ENCODE measurements around the gene CYTH1.

CYTH1 gene, protein sequence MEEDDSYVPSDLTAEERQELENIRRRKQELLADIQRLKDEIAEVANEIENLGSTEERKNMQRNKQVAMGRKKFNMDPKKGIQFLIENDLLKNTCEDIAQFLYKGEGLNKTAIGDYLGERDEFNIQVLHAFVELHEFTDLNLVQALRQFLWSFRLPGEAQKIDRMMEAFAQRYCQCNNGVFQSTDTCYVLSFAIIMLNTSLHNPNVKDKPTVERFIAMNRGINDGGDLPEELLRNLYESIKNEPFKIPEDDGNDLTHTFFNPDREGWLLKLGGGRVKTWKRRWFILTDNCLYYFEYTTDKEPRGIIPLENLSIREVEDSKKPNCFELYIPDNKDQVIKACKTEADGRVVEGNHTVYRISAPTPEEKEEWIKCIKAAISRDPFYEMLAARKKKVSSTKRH

DNA sequence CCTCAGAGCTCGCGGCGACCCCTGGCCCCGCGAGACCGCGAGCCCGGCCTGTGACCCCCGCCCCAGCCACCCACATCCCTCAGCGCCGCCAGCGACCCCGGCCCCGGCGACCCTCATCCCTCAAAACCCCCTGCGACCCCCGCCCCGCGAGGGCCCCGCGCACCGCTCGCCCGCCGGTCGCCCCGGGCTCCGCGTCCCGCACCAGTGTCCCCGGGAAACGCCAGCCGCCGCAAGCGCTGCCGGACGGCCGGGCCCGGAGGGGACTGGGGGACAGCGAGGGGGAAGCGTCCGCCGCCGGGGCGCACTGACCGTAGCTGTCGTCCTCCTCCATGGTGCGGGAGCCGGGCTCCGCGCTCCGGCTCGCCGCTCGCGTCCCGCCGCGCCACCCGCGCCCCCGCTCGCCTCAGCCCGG is at the start of gene CYTH1:
Gene CYTH1, minus strand, starts transcription at position 381 of the 412 bp plus-strand sequence. Its CDS starts 50 bp downstream, at position 331.
- Histone ChIP-seq H3K9me2 (ENCODE audit: low read depth, low read length) (no peaks in the 10 kb centered on the region), H2AFZ (ENCODE audit: low read length) (peak within 1 kb of the TSS; percentile 82), H3K9ac (ENCODE audit: low read length) (peak within 1 kb of the TSS; percentile 77), H3K9me3 (ENCODE audit: low read length) (no peaks in the 10 kb centered on the region), H3K4me1 (ENCODE audit: insufficient read depth, low read length, severe bottlenecking) (peaks cover 13% of the 10 kb centered on the region), H3K27ac (ENCODE audit: low read depth, low read length, poor library complexity, severe bottlenecking) (peak within 1 kb of the TSS; percentile 46), H3K79me2 (ENCODE audit: insufficient read depth, low read length) (no peaks in the 10 kb centered on the region), H3K4me2 (ENCODE audit: low read length) (peak within 1 kb of the TSS; percentile 89), H3K27me3 (ENCODE audit: insufficient read depth, low read length) (no peaks in the 10 kb centered on the region), H3F3A (ENCODE audit: insufficient read depth, low read length) (no peaks in the 10 kb centered on the region; the same call in 1 of the 2 replicates), H4K20me1 (ENCODE audit: insufficient read depth, low read length) (no peaks in the 10 kb centered on the region), H3K4me3 (ENCODE audit: low read depth, low read length, poor library complexity, severe bottlenecking) (peak within 1 kb of the TSS; percentile 75), H3K36me3 (ENCODE audit: insufficient read depth, low read length) (no peaks in the 10 kb centered on the region)
- no peak for TF ChIP-seq EZH2 (IDR thresholded peaks at IDR 0.05; ENCODE audit: borderline replicate concordance, low read length)

DNA sequence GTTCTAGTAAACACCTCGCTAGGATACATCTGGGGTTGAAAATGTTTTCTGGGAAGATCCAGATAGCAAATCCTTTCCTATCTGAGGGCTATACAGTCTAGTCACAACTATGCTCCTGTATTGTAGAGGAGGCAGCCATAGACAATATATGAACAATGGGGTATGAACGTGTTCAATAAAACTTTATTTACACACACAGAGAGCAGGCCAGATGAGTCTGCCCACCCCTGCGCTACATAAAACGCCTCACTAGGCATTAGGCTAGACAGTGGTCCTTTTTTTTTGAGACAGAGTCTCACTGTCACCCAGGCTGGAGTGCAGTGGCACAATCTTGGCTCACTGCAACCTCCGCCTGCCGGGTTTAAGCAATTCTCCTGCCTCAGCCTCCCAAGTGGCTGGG is 47.4 kb upstream of the CYTH1 start:
- H3K27ac ChIP-seq (ENCODE audit: low read depth, low read length, poor library complexity, severe bottlenecking) = no peak overlapping the region
- H3K9ac ChIP-seq (ENCODE audit: low read length) = no peak overlapping the region
- TF ChIP-seq EZH2 (IDR thresholded peaks at IDR 0.05; ENCODE audit: borderline replicate concordance, low read length) = no peak
- TF ChIP-seq, protein P1, sequence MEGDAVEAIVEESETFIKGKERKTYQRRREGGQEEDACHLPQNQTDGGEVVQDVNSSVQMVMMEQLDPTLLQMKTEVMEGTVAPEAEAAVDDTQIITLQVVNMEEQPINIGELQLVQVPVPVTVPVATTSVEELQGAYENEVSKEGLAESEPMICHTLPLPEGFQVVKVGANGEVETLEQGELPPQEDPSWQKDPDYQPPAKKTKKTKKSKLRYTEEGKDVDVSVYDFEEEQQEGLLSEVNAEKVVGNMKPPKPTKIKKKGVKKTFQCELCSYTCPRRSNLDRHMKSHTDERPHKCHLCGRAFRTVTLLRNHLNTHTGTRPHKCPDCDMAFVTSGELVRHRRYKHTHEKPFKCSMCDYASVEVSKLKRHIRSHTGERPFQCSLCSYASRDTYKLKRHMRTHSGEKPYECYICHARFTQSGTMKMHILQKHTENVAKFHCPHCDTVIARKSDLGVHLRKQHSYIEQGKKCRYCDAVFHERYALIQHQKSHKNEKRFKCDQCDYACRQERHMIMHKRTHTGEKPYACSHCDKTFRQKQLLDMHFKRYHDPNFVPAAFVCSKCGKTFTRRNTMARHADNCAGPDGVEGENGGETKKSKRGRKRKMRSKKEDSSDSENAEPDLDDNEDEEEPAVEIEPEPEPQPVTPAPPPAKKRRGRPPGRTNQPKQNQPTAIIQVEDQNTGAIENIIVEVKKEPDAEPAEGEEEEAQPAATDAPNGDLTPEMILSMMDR (IDR thresholded peaks at IDR 0.05; ENCODE audit: low read length) = no peak
- H3K27me3 ChIP-seq (ENCODE audit: insufficient read depth, low read length) = no peaks in the 10 kb centered on the region
- H2AFZ ChIP-seq (ENCODE audit: low read length) = no peak overlapping the region
- H3K9me3 ChIP-seq (ENCODE audit: low read length) = no peaks in the 10 kb centered on the region
- peaks cover 4% of the 10 kb centered on the region for H3K4me1 ChIP-seq (ENCODE audit: insufficient read depth, low read length, severe bottlenecking)
- H4K20me1 ChIP-seq (ENCODE audit: insufficient read depth, low read length) = no peaks in the 10 kb centered on the region
- H3F3A ChIP-seq (ENCODE audit: insufficient read depth, low read length) = no peaks in the 10 kb centered on the region
- H3K9me2 ChIP-seq (ENCODE audit: low read depth, low read length) = no peaks in the 10 kb centered on the region
- H3K4me2 ChIP-seq (ENCODE audit: low read length) = no peak overlapping the region
- H3K36me3 ChIP-seq (ENCODE audit: insufficient read depth, low read length) = peaks cover 95% of the 10 kb centered on the region
- no peaks in the 10 kb centered on the region for H3K79me2 ChIP-seq (ENCODE audit: insufficient read depth, low read length)
- H3K4me3 ChIP-seq (ENCODE audit: low read depth, low read length, poor library complexity, severe bottlenecking) = no peak overlapping the region

DNA sequence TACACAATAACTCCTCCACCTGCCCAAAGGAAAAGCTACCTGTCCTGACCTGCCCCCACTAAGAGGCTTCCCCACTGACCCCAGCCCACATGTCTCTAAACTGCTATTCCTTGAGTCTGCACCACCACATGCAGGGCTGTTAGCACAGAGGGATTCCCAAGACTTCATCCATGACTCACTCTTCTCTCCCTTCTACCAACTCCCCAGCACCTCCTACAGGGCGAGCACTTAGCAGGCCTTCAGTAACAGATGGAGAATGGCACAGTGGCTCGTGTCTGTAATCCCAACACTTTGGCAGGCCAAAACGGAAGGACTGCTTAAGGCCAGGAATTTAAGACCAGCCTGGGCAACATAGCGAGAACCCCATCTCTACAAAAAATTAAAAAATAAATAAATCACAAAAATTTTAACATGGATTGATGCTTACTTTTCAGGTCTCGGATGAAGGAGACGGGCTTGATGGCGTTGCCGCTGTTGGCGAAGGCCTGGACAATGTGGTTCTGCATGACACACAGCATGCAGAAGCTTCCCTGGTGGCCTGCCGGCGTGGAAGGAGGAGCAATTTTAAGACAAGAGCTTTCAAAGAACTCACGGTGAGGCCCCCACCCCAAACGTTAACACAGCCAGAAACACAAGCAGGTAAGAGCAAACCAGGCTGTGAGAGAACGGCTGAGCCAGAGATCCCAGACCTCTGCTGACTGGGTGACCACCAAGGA is 46.6 kb upstream of the CYTH1 start:
- Histone ChIP-seq H3K4me2 (ENCODE audit: low read length) (no peak overlapping the region), H3K36me3 (ENCODE audit: insufficient read depth, low read length) (peaks cover 95% of the 10 kb centered on the region), H2AFZ (ENCODE audit: low read length) (no peak overlapping the region), H4K20me1 (ENCODE audit: insufficient read depth, low read length) (no peaks in the 10 kb centered on the region), H3K9me2 (ENCODE audit: low read depth, low read length) (no peaks in the 10 kb centered on the region), H3K9me3 (ENCODE audit: low read length) (no peaks in the 10 kb centered on the region), H3K4me3 (ENCODE audit: low read depth, low read length, poor library complexity, severe bottlenecking) (no peak overlapping the region), H3K79me2 (ENCODE audit: insufficient read depth, low read length) (no peaks in the 10 kb centered on the region), H3F3A (ENCODE audit: insufficient read depth, low read length) (no peaks in the 10 kb centered on the region), H3K27ac (ENCODE audit: low read depth, low read length, poor library complexity, severe bottlenecking) (no peak overlapping the region), H3K9ac (ENCODE audit: low read length) (no peak overlapping the region), H3K27me3 (ENCODE audit: insufficient read depth, low read length) (no peaks in the 10 kb centered on the region), H3K4me1 (ENCODE audit: insufficient read depth, low read length, severe bottlenecking) (peaks cover 4% of the 10 kb centered on the region)
- TF ChIP-seq EZH2 (IDR thresholded peaks at IDR 0.05; ENCODE audit: borderline replicate concordance, low read length) = no peak
- TF ChIP-seq, protein P1 (IDR thresholded peaks at IDR 0.05; ENCODE audit: low read length) = no peak
